IMR-90 (cell line): ENCODE results near the gene PREP. TPM values are rescaled to one million over a fixed set of nuclear protein-coding genes. Genes with fewer than 3 reads are reported as not detected.

Experiments
- ATAC-seq: fragments of 200-7000 bp; cut with Tn5 transposase; 2 replicates; pipeline ENCODE4 v1.9.1; 2020; ENCODE audit warnings: low read depth, mild to moderate bottlenecking, moderate library complexity
- BruUV-seq: library from RNA; stranded (reverse); fragments of 400-500 nt; replicated peaks from 2 replicates; lab custom pipeline; 2021; lab: Mats Ljungman, UMichigan
- CTCF ChIA-PET: fragments of 300-600 bp; formaldehyde crosslinking; extraction: SDS; loops from one replicate; lab custom pipeline; 2021; ENCODE audit warnings: antibody characterized with exemption; lab: Yijun Ruan, JAX
- POLR2A ChIA-PET: fragments of 300-600 bp; sonication (Branson Sonifier 250); formaldehyde crosslinking; loops from one replicate; lab custom pipeline; 2022; ENCODE audit warnings: antibody characterized with exemption; ENCODE audit not compliant: unreplicated experiment; lab: Charles Lee
- DNase-seq: peaks from one replicate; pipeline ENCODE4 v3.0.0; 2013
- H2AFZ ChIP-seq: replicated peaks from 2 replicates; pipeline ENCODE3; 2013; ENCODE audit warnings: low read length, mild to moderate bottlenecking; ENCODE audit not compliant: poor library complexity
- H2AK5ac ChIP-seq: 2 replicates; pipeline ENCODE4 v1.6.1; 2013; ENCODE audit warnings: low read depth, low read length, inconsistent platforms
- H2AK9ac ChIP-seq: replicated peaks from 2 replicates; pipeline ENCODE3; 2013; ENCODE audit warnings: mild to moderate bottlenecking, low read depth, low read length, moderate library complexity; ENCODE audit not compliant: poor library complexity
- H2BK120ac ChIP-seq: 2 replicates; pipeline ENCODE4 v1.6.1; 2013; ENCODE audit warnings: low read depth, low read length, inconsistent platforms
- H2BK15ac ChIP-seq: 3 replicates; pipeline ENCODE4 v1.6.1; 2013; ENCODE audit warnings: low read depth, low read length, inconsistent platforms
- H2BK20ac ChIP-seq: 2 replicates; pipeline ENCODE4 v1.6.1; 2013; ENCODE audit warnings: low read depth, mild to moderate bottlenecking, inconsistent platforms, low read length, moderate library complexity
- H2BK5ac ChIP-seq: 2 replicates; pipeline ENCODE4 v1.6.1; 2013; ENCODE audit warnings: mild to moderate bottlenecking, low read depth, low read length, inconsistent platforms; ENCODE audit not compliant: poor library complexity, severe bottlenecking
- H3K14ac ChIP-seq: replicated peaks from 2 replicates; pipeline ENCODE4 v1.6.1; 2013; ENCODE audit warnings: low read depth, low read length, inconsistent platforms
- H3K18ac ChIP-seq: 2 replicates; pipeline ENCODE4 v1.6.1; 2013; ENCODE audit warnings: low read depth, low read length, control low read depth
- H3K23ac ChIP-seq: 2 replicates; pipeline ENCODE4 v1.6.1; 2013; ENCODE audit warnings: low read depth, low read length, inconsistent platforms
- H3K27ac ChIP-seq: 2 replicates; pipeline ENCODE4 v1.5.1; 2013; ENCODE audit warnings: mild to moderate bottlenecking, control low read depth, low read length; ENCODE audit not compliant: insufficient read depth
- H3K27me3 ChIP-seq: 2 replicates; pipeline ENCODE4 v1.6.1; 2013; ENCODE audit warnings: low read length; ENCODE audit not compliant: control insufficient read depth, insufficient read depth
- H3K36me3 ChIP-seq: 2 replicates; pipeline ENCODE4 v1.6.1; 2013; ENCODE audit warnings: low read length, mixed read lengths; ENCODE audit not compliant: control insufficient read depth, insufficient read depth
- H3K4ac ChIP-seq: 2 replicates; pipeline ENCODE4 v1.6.1; 2013; ENCODE audit warnings: low read depth, low read length, inconsistent platforms
- H3K4me1 ChIP-seq: 2 replicates; pipeline ENCODE4 v1.6.1; 2013; ENCODE audit warnings: low read length, mixed read lengths; ENCODE audit not compliant: control insufficient read depth, insufficient read depth
- H3K4me2 ChIP-seq: 2 replicates; pipeline ENCODE4 v1.6.1; 2013; ENCODE audit warnings: low read depth, mild to moderate bottlenecking, control low read depth, low read length, moderate library complexity
- H3K4me3 ChIP-seq: 2 replicates; pipeline ENCODE4 v1.5.1; 2013; ENCODE audit warnings: low read depth, mild to moderate bottlenecking, control low read depth, low read length, moderate library complexity; ENCODE audit not compliant: insufficient read depth
- H3K56ac ChIP-seq: 2 replicates; pipeline ENCODE4 v1.6.1; 2013; ENCODE audit warnings: low read length, inconsistent platforms; ENCODE audit not compliant: insufficient read depth; ENCODE audit errors: extremely low read depth
- H3K79me1 ChIP-seq, 2 experiments: 2 replicates each; pipeline ENCODE4 v1.6.1; 2013; ENCODE audit warnings: low read length in 2 of 2, inconsistent platforms in 1 of 2, low read depth in 1 of 2
- H3K9ac ChIP-seq: 2 replicates; pipeline ENCODE4 v1.6.1; 2013; ENCODE audit warnings: low read depth, low read length, control low read depth
- H3K9me1 ChIP-seq: 2 replicates; pipeline ENCODE4 v1.6.1; 2013; ENCODE audit warnings: low read length, inconsistent platforms; ENCODE audit not compliant: insufficient read depth
- H3K9me3 ChIP-seq: 2 replicates; pipeline ENCODE4 v1.6.1; 2013; ENCODE audit warnings: low read length; ENCODE audit not compliant: control insufficient read depth, insufficient read depth
- H4K20me1 ChIP-seq: 2 replicates; pipeline ENCODE4 v1.6.1; 2013; ENCODE audit warnings: low read length, inconsistent platforms; ENCODE audit not compliant: insufficient read depth
- H4K5ac ChIP-seq: 2 replicates; pipeline ENCODE4 v1.6.1; 2013; ENCODE audit warnings: mild to moderate bottlenecking, low read depth, low read length, control low read depth
- H4K8ac ChIP-seq, 2 experiments: 2 replicates each; pipeline ENCODE4 v1.6.1; 2013; ENCODE audit warnings: low read depth in 2 of 2, low read length in 2 of 2, control low read depth in 1 of 2, inconsistent platforms in 1 of 2
- H4K91ac ChIP-seq: 2 replicates; pipeline ENCODE4 v1.6.1; 2013; ENCODE audit warnings: low read depth, low read length, inconsistent platforms; ENCODE audit not compliant: insufficient read depth
- CHD1 ChIP-seq: IDR thresholded peaks from 2 replicates; pipeline ENCODE4 v1.6.1; 2012; ENCODE audit warnings: low read depth, low read length, improper control_type of control experiment
- WGBS, 2 experiments: methylation state at CpG; one replicate each; pipeline versions ENCODE4 v1.1.5 to v1.1.7; 2013; ENCODE audit warnings: missing lambda C conversion rate in 2 of 2; ENCODE audit not compliant: insufficient read length in 1 of 2; ENCODE audit errors: extremely low coverage in 2 of 2; 5-methylcytosine and 5-hydroxymethylcytosine counted together
- dilution Hi-C: fragments of 300-500 bp; cut with HindIII; formaldehyde crosslinking; loops from one replicate; pipeline ENCODE4 v1.14.3; 2018; ENCODE audit warnings: low sequenced_read_pairs; ENCODE audit not compliant: unreplicated experiment
- in situ Hi-C: fragments of 300-500 bp; cut with MboI; formaldehyde crosslinking; loops from 3 replicates; pipeline ENCODE4 v1.14.3; 2019; ENCODE audit warnings: low sequenced_read_pairs, inconsistent platforms, mixed read lengths
- intact Hi-C: fragments of 100-400 bp; cut with micrococcal nuclease; formaldehyde crosslinking; loops from 2 replicates; pipeline ENCODE4 v1.10.0; 2022
- polyA plus RNA-seq, 3 experiments: library from polyadenylated mRNA; depleted of rRNA; stranded (reverse); fragments of >200 nt; gene quantifications; 2 replicates each; pipeline ENCODE4 v1.2.3, GENCODE V29; 2012; ENCODE audit warnings: low replicate concordance in 1 of 3
- total RNA-seq: library from RNA; depleted of rRNA; stranded (reverse); fragments of >200 nt; gene quantifications from 2 replicates; pipeline ENCODE4 v1.2.3, GENCODE V29; 2012

The PREP gene
- total and polyA plus RNA-seq, 2 of the 4 experiments (the other 2 are of a cell fraction) = 21.0 to 25.7 TPM

- no peak overlapping the region for H3K4ac ChIP-seq
- no peak overlapping the region for H4K8ac ChIP-seq
- H2BK5ac ChIP-seq = no peak overlapping the region
- no TSS peak for BruUV-seq
- no peak overlapping the region for H3K9ac ChIP-seq
- H3K27ac ChIP-seq = no peak overlapping the region
- ATAC-seq = no peak
- H3K36me3 ChIP-seq = peaks cover 4% of the 10 kb centered on the region; the same call in 1 of the 2 replicates
- no peak overlapping the region for H3K4me3 ChIP-seq
- H3K56ac ChIP-seq = no peak overlapping the region
- no peak overlapping the region for H2AFZ ChIP-seq
- H3K27me3 ChIP-seq = no peaks in the 10 kb centered on the region
- WGBS, 2 experiments = no CpG with 5 or more reads among the region's 5 CpGs
- H3K14ac ChIP-seq = no peak overlapping the region
- no peak overlapping the region for H3K4me2 ChIP-seq
- H2BK20ac ChIP-seq = no peak overlapping the region
- H3K9me1 ChIP-seq = peaks cover 6% of the 10 kb centered on the region; the same call in 1 of the 2 replicates
- intact Hi-C loops (no loop called here), dilution Hi-C loops (no loop called here), in situ Hi-C loops (no loop called here)
- no peak overlapping the region for H3K23ac ChIP-seq
- H2AK5ac ChIP-seq = no peak overlapping the region
- H3K79me1 ChIP-seq = peaks cover 0 to 7% of the 10 kb centered on the region in 2 experiments; a peak in 1 of 4 replicates
- H4K20me1 ChIP-seq = no peaks in the 10 kb centered on the region
- H3K4me1 ChIP-seq = no peaks in the 10 kb centered on the region
- no peaks in the 10 kb centered on the region for H3K9me3 ChIP-seq
- H4K91ac ChIP-seq = no peak overlapping the region
- no peak overlapping the region for H2BK15ac ChIP-seq
- TF ChIP-seq CHD1 = no peak
- no peak overlapping the region for H4K5ac ChIP-seq
- CTCF ChIA-PET = no interaction called here
- peak; percentile 43 for DNase-seq
- H2AK9ac ChIP-seq = no peak overlapping the region
- H2BK120ac ChIP-seq = no peak overlapping the region
- H3K18ac ChIP-seq = no peak overlapping the region
- POLR2A ChIA-PET = no interaction called here
Observed at GRCh38 chr6:105300090-105300489, 102.8 kb downstream of the PREP start.
